H1 (cell line): ENCODE measurements around the gene GUCY1A2. TPM values are rescaled to one million over a fixed set of nuclear protein-coding genes. Genes with fewer than 3 reads are reported as not detected.

ENCODE experiments used
- HDAC6 ChIP-seq: IDR thresholded peaks from one replicate; pipeline ENCODE4 v1.7.1; 2012; ENCODE audit warnings: low read depth, mild to moderate bottlenecking, inconsistent platforms, low read length, moderate library complexity
- POU5F1 ChIP-seq: IDR thresholded peaks from 2 replicates; pipeline ENCODE4 v1.6.1; 2011; ENCODE audit warnings: low read depth, mild to moderate bottlenecking, low read length, moderate library complexity
- RBBP5 ChIP-seq: IDR thresholded peaks from 2 replicates; pipeline ENCODE4 v1.7.1; 2012; ENCODE audit warnings: low read depth, mild to moderate bottlenecking, inconsistent platforms, low read length, moderate library complexity, borderline replicate concordance
- SAP30 ChIP-seq: fragments of 300-600 bp; sonication (generic); IDR thresholded peaks from 2 replicates; pipeline ENCODE4 v1.7.1; 2012; ENCODE audit warnings: low read length, moderate library complexity, mild to moderate bottlenecking, inconsistent platforms; ENCODE audit not compliant: insufficient read depth, insufficient replicate concordance
- SRF ChIP-seq: IDR thresholded peaks from 2 replicates; pipeline ENCODE4 v1.6.1; 2011; ENCODE audit warnings: mild to moderate bottlenecking, low read depth, low read length, moderate library complexity
- polyA plus RNA-seq, 7 experiments: library from polyadenylated mRNA; depleted of rRNA in 3 of 7; stranded (reverse) in 5 of 7; unstranded in 2 of 7; fragments of >200 nt in 5 of 7; fragments of 200-250 nt in 2 of 7; gene quantifications; 1 replicate in 5 of 7; 2 replicates in 1 of 7; 4 replicates in 1 of 7; pipeline versions ENCODE4 v1.2.1 to v1.2.3, GENCODE V29; 2011 to 2013; ENCODE audit warnings: missing spikeins in 2 of 7, mixed read lengths in 2 of 7
- total RNA-seq: library from RNA; stranded (reverse); fragmentation: NEBNext Ultra II Directional; extraction: Animal tissue kit (Norgen Biotek cat#: 25700); gene quantifications from 2 replicates; pipeline ENCODE4 v1.2.1, GENCODE V29; 2021
- TF ChIP-seq, protein P1 (sequence below), 3 experiments: IDR thresholded peaks; 1 replicate in 2 of 3; 2 replicates in 1 of 3; pipeline versions ENCODE4 v1.5.1 to v1.6.1; 2011; ENCODE audit warnings: low read length in 3 of 3, mild to moderate bottlenecking in 3 of 3, inconsistent platforms in 2 of 3, low read depth in 1 of 3, moderate library complexity in 1 of 3; ENCODE audit not compliant: insufficient read depth in 1 of 3; ENCODE audit errors: control extremely low read depth in 1 of 3

The GUCY1A2 gene
- total and polyA plus RNA-seq, 2 of the 8 experiments (the other 6 are each of a cell fraction or from before 2014, with no cell fraction given), result 0.11 to 1.9 TPM

DNA sequence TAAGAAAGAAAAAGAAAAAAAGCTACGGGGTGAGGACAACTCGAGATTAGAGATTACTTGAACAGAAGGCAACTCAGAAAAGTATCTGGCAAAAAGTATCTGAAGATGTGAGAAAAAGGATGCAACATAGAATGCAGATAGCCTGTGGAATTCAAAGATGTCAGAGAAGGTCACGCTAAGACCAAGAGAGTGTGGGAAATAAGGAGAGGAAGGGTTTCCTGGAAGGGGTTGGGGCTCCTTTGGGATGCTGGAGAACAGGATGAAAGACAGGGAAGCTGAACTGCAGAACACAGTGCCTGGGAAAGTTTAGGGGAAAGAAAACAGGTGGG is 1.2 kb downstream of the GUCY1A2 start (continued):
- TF ChIP-seq, protein P1, sequence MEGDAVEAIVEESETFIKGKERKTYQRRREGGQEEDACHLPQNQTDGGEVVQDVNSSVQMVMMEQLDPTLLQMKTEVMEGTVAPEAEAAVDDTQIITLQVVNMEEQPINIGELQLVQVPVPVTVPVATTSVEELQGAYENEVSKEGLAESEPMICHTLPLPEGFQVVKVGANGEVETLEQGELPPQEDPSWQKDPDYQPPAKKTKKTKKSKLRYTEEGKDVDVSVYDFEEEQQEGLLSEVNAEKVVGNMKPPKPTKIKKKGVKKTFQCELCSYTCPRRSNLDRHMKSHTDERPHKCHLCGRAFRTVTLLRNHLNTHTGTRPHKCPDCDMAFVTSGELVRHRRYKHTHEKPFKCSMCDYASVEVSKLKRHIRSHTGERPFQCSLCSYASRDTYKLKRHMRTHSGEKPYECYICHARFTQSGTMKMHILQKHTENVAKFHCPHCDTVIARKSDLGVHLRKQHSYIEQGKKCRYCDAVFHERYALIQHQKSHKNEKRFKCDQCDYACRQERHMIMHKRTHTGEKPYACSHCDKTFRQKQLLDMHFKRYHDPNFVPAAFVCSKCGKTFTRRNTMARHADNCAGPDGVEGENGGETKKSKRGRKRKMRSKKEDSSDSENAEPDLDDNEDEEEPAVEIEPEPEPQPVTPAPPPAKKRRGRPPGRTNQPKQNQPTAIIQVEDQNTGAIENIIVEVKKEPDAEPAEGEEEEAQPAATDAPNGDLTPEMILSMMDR (IDR thresholded peaks at IDR 0.05; ENCODE audit: control extremely low read depth in 1 of 3, insufficient read depth in 1 of 3, low read depth in 1 of 3, low read length in 3 of 3), result no peak
- TF ChIP-seq SAP30, result no peak
- no peak for TF ChIP-seq HDAC6
- no peak for TF ChIP-seq RBBP5
- TF ChIP-seq POU5F1, result no peak
- TF ChIP-seq SRF, result no peak
